ENCODE measurements around the gene YJEFN3.

The YJEFN3 gene

DNA sequence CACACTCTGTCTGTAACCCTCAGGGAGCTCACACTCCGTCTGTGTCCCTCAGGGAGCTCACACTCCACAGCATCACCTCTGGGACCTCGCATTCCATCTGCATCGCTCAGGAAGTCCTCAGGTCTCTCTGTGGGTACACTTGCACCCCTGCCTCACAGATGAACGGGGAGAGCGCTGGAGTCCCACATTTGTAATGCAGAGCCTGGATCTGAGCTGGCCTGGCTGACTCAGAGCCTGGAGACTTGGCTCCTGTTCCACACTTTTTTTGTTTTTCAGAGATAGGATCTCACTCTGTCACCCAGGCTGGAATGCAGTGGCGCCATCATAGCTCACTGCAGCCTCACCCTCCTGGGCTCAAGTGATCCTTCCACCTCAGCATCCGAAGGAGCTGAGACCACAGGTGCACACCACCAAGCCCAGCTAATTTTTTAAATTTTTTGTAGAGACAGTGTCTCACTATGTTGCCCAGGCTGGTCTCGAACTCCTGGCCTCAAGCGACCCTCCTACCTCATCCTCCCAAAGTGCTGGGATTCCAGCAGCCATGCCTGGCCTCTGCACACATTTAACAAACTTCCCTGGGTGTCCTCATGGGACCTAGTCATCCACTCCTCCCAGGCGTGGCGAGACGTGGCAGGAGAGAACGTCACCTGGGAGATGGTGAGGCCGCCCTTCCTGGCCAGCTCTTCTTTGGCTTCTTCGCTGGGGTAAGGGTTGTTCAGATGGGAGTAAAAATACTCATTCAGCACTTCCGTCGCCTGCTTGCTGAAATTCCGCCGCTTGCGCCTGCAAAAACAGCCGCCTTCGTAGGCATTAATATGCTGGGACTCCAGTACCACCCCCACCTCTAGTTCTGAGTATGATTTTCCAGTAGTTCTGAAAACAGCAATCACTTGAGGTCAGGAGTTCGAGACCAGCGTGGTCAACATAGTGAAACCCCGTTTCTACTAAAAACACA is 40.4 kb downstream of the YJEFN3 start:
- Histone ChIP-seq H3K27me3 (replicated peaks; ENCODE audit: control insufficient read depth, insufficient read depth, low read length, poor library complexity, severe bottlenecking) (no peaks in the 10 kb centered on the region), H3K4me1 (ENCODE audit: control insufficient read depth, insufficient read depth, low read length, poor library complexity, severe bottlenecking) (no peaks in the 10 kb centered on the region), H3K4me3 (ENCODE audit: insufficient read depth, low read depth, low read length, poor library complexity, severe bottlenecking) (no peak overlapping the region), H3K9me3 (ENCODE audit: control insufficient read depth, low read length) (no peaks in the 10 kb centered on the region), H3K27ac (ENCODE audit: insufficient read depth, low read length, poor library complexity, severe bottlenecking) (no peak overlapping the region), H3K36me3 (ENCODE audit: control insufficient read depth, insufficient read depth, low read length) (peaks cover 31% of the 10 kb centered on the region)
- no peak for DNase-seq

DNA sequence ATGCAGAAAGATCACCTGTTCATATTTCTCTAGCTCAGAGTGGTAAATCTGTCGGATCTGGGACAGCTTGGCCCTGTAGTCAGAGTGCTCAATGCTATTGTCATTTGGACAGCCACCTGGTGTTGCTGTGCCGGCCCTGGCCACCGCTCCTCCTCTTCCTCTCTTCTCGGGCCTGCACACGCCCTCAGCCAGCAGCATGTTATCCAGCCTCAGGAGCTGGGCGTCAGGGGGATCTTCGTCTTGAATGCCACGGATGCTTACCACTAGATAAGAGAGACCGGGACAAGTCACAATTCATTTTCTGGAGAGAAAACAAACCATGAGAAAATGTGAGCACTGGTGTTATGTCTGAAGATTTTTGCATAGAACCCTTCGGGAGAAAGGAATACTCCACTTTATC is 41.9 kb downstream of the YJEFN3 start:
- no peaks in the 10 kb centered on the region for H3K27me3 ChIP-seq (replicated peaks; ENCODE audit: control insufficient read depth, insufficient read depth, low read length, poor library complexity, severe bottlenecking)
- H3K4me1 ChIP-seq (ENCODE audit: control insufficient read depth, insufficient read depth, low read length, poor library complexity, severe bottlenecking) = no peaks in the 10 kb centered on the region
- peaks cover 24% of the 10 kb centered on the region for H3K36me3 ChIP-seq (ENCODE audit: control insufficient read depth, insufficient read depth, low read length)
- H3K9me3 ChIP-seq (ENCODE audit: control insufficient read depth, low read length) = no peaks in the 10 kb centered on the region
- H3K4me3 ChIP-seq (ENCODE audit: insufficient read depth, low read depth, low read length, poor library complexity, severe bottlenecking) = no peak overlapping the region
- no peak overlapping the region for H3K27ac ChIP-seq (ENCODE audit: insufficient read depth, low read length, poor library complexity, severe bottlenecking)
- no peak for DNase-seq

DNA sequence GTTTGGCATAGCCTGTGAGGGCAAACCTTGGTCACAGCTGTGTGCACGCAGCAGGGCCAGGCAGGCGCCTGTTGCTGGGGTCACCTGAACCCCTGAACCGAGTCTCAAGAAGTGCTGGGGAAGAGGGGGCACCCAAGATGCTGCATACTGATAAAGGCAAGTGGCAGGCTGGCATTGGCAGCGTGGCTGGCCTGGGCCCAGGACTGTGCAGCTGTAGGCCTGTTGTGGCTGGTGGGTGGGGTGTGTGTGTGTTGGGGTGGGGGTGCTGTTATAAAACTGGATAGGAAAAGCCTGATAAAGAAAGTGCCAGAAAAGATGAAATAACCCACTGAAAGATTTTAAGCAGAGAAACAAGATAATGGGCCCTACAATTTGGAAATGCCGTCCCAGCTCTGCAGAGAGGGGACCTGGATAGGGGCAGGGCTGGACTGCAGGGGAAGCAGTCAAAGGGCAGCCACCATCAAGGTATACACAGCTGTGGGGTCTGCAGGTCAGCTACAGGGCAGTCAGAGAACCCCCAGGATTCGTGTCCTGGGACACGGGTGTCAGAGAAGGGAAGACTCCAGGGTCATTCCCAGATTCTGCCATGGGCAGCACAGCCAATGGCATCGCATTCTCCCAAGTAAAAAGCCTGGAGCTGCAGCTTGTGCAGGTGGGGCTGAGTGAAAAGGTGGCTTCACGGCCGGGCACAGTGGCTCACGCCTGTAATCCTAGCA is 42.5 kb downstream of the YJEFN3 start:
- Histone ChIP-seq H3K36me3 (ENCODE audit: control insufficient read depth, insufficient read depth, low read length) (peaks cover 24% of the 10 kb centered on the region), H3K4me3 (ENCODE audit: insufficient read depth, low read depth, low read length, poor library complexity, severe bottlenecking) (no peak overlapping the region), H3K27ac (ENCODE audit: insufficient read depth, low read length, poor library complexity, severe bottlenecking) (no peak overlapping the region), H3K27me3 (replicated peaks; ENCODE audit: control insufficient read depth, insufficient read depth, low read length, poor library complexity, severe bottlenecking) (no peaks in the 10 kb centered on the region), H3K9me3 (ENCODE audit: control insufficient read depth, low read length) (no peaks in the 10 kb centered on the region), H3K4me1 (ENCODE audit: control insufficient read depth, insufficient read depth, low read length, poor library complexity, severe bottlenecking) (no peaks in the 10 kb centered on the region)
- no peak for DNase-seq

- Histone ChIP-seq H3K36me3 (ENCODE audit: control insufficient read depth, insufficient read depth, low read length) (peaks cover 8% of the 10 kb centered on the region), H3K27ac (ENCODE audit: insufficient read depth, low read length, poor library complexity, severe bottlenecking) (no peak overlapping the region), H3K4me1 (ENCODE audit: control insufficient read depth, insufficient read depth, low read length, poor library complexity, severe bottlenecking) (no peaks in the 10 kb centered on the region), H3K4me3 (ENCODE audit: insufficient read depth, low read depth, low read length, poor library complexity, severe bottlenecking) (no peak overlapping the region), H3K27me3 (replicated peaks; ENCODE audit: control insufficient read depth, insufficient read depth, low read length, poor library complexity, severe bottlenecking) (no peaks in the 10 kb centered on the region), H3K9me3 (ENCODE audit: control insufficient read depth, low read length) (no peaks in the 10 kb centered on the region)
- no peak for DNase-seq
Measured at GRCh38 chr19:19575411-19575810, 46.7 kb downstream of the YJEFN3 start.

DNA sequence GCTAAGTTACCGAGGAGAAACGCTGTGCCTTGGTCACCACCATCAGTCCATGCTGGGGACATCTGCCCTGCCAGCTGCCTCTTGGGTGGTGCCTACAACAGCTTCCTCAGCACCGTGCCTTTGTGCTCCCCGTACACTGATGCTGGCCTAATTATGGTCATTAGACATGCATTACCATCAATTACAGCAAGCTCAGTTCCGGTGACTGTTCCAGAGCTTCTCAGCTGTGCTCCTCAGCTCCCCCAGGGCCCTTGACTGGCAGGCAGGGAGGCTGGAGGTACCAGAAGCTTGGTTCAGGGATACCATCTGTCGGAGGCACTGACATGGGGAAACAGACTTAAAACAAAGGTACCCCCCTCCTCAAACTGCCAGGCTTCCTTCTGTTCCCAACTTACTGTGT is 49.5 kb downstream of the YJEFN3 start:
- Histone ChIP-seq H3K9me3 (ENCODE audit: control insufficient read depth, low read length) (no peaks in the 10 kb centered on the region), H3K4me3 (ENCODE audit: insufficient read depth, low read depth, low read length, poor library complexity, severe bottlenecking) (no peak overlapping the region), H3K36me3 (ENCODE audit: control insufficient read depth, insufficient read depth, low read length) (peaks cover 5% of the 10 kb centered on the region), H3K27me3 (replicated peaks; ENCODE audit: control insufficient read depth, insufficient read depth, low read length, poor library complexity, severe bottlenecking) (no peaks in the 10 kb centered on the region), H3K27ac (ENCODE audit: insufficient read depth, low read length, poor library complexity, severe bottlenecking) (no peak overlapping the region), H3K4me1 (ENCODE audit: control insufficient read depth, insufficient read depth, low read length, poor library complexity, severe bottlenecking) (peaks cover 7% of the 10 kb centered on the region)
- no peak for DNase-seq

- Histone ChIP-seq H3K27ac (ENCODE audit: insufficient read depth, low read length, poor library complexity, severe bottlenecking) (no peak overlapping the region), H3K36me3 (ENCODE audit: control insufficient read depth, insufficient read depth, low read length) (peaks cover 5% of the 10 kb centered on the region), H3K4me1 (ENCODE audit: control insufficient read depth, insufficient read depth, low read length, poor library complexity, severe bottlenecking) (peaks cover 7% of the 10 kb centered on the region), H3K4me3 (ENCODE audit: insufficient read depth, low read depth, low read length, poor library complexity, severe bottlenecking) (no peak overlapping the region), H3K9me3 (ENCODE audit: control insufficient read depth, low read length) (no peaks in the 10 kb centered on the region), H3K27me3 (replicated peaks; ENCODE audit: control insufficient read depth, insufficient read depth, low read length, poor library complexity, severe bottlenecking) (no peaks in the 10 kb centered on the region)
- DNase-seq = no peak
Measured at GRCh38 chr19:19579533-19580361, 51.0 kb downstream of the YJEFN3 start.

DNA sequence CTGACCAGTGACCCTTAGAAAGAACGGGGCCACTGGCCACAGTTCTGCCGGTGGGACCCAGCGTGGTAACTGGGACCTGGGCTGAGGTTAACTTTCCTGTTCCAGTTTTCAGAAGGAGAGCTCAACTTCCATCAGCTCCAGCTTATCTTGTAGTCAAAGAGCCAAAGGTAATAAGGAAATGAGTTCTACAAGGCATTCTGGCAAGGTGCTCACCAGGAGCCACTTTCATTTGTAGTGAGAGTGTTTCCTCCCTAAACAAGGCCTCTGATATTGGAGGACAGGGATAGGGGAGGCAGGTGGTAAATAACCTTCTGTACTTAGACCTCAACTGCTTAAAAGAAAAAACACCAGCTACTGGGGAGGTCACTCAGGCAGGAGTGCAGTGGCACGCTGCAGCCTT is 51.7 kb downstream of the YJEFN3 start:
- DNase-seq = no peak
- Histone ChIP-seq H3K4me3 (ENCODE audit: insufficient read depth, low read depth, low read length, poor library complexity, severe bottlenecking) (no peak overlapping the region), H3K9me3 (ENCODE audit: control insufficient read depth, low read length) (no peaks in the 10 kb centered on the region), H3K27me3 (replicated peaks; ENCODE audit: control insufficient read depth, insufficient read depth, low read length, poor library complexity, severe bottlenecking) (no peaks in the 10 kb centered on the region), H3K27ac (ENCODE audit: insufficient read depth, low read length, poor library complexity, severe bottlenecking) (no peak overlapping the region), H3K36me3 (ENCODE audit: control insufficient read depth, insufficient read depth, low read length) (peaks cover 5% of the 10 kb centered on the region), H3K4me1 (ENCODE audit: control insufficient read depth, insufficient read depth, low read length, poor library complexity, severe bottlenecking) (peaks cover 7% of the 10 kb centered on the region)

GRCh38 chr19:19581391-19581790 is 52.7 kb downstream of the YJEFN3 start:
- Histone ChIP-seq H3K4me1 (ENCODE audit: control insufficient read depth, insufficient read depth, low read length, poor library complexity, severe bottlenecking) (peaks cover 7% of the 10 kb centered on the region), H3K9me3 (ENCODE audit: control insufficient read depth, low read length) (no peaks in the 10 kb centered on the region), H3K4me3 (ENCODE audit: insufficient read depth, low read depth, low read length, poor library complexity, severe bottlenecking) (no peak overlapping the region), H3K36me3 (ENCODE audit: control insufficient read depth, insufficient read depth, low read length) (peaks cover 5% of the 10 kb centered on the region), H3K27me3 (replicated peaks; ENCODE audit: control insufficient read depth, insufficient read depth, low read length, poor library complexity, severe bottlenecking) (no peaks in the 10 kb centered on the region), H3K27ac (ENCODE audit: insufficient read depth, low read length, poor library complexity, severe bottlenecking) (no peak overlapping the region)
- no peak for DNase-seq

DNA sequence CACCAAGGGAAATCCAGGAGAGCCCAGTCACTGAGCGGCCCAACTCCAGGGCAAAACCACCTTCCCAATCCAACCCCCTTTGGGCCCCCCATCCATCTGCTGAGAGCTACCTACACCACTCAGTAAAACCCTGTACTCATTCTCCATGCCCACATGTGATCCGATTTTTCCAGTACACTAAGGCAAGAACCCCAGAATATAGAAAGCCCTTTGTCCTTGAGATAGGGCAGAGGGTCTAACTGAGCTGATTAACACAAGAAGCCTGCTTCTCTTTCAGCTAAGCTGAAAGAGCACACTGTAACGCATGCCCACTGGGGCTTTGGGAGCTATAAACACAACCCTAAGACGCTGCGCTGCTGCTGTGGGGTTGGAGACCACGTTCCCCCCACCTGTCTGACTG is 53.8 kb downstream of the YJEFN3 start:
- H3K4me1 ChIP-seq (ENCODE audit: control insufficient read depth, insufficient read depth, low read length, poor library complexity, severe bottlenecking) = peaks cover 7% of the 10 kb centered on the region
- H3K36me3 ChIP-seq (ENCODE audit: control insufficient read depth, insufficient read depth, low read length) = peaks cover 5% of the 10 kb centered on the region
- DNase-seq = no peak
- H3K9me3 ChIP-seq (ENCODE audit: control insufficient read depth, low read length) = no peaks in the 10 kb centered on the region
- no peak overlapping the region for H3K4me3 ChIP-seq (ENCODE audit: insufficient read depth, low read depth, low read length, poor library complexity, severe bottlenecking)
- H3K27ac ChIP-seq (ENCODE audit: insufficient read depth, low read length, poor library complexity, severe bottlenecking) = no peak overlapping the region
- no peaks in the 10 kb centered on the region for H3K27me3 ChIP-seq (replicated peaks; ENCODE audit: control insufficient read depth, insufficient read depth, low read length, poor library complexity, severe bottlenecking)

Measured in effector memory CD4-positive, alpha-beta T cell (primary cell).